K562 (cell line): ENCODE data around the gene TREM2.

Experiments
- ATF3 ChIP-seq, 2 experiments: fragments of 450-650 bp in 1 of 2; sonication (generic) in 1 of 2; formaldehyde crosslinking in 1 of 2; IDR thresholded peaks in 1 of 2; conservative IDR thresholded peaks in 1 of 2; 2 replicates each; pipeline versions ENCODE4 v1.6.1 to v1.8.1; 2016 to 2023; ENCODE audit warnings: mild to moderate bottlenecking in 2 of 2, moderate library complexity in 2 of 2, inconsistent platforms in 1 of 2, missing genetic modification reagents in 1 of 2
- CEBPZ ChIP-seq: fragments of 150-350 bp; IDR thresholded peaks from 2 replicates; pipeline ENCODE4 v1.6.1; 2014; ENCODE audit warnings: low read depth, mild to moderate bottlenecking, low read length, borderline replicate concordance
- CTCF ChIP-seq, 3 experiments: IDR thresholded peaks in 2 of 3; conservative IDR thresholded peaks in 1 of 3; 2 replicates each; pipeline ENCODE4 v1.5.1; 2011 to 2012; ENCODE audit warnings: low read length in 3 of 3, mild to moderate bottlenecking in 3 of 3, control low read depth in 2 of 3, improper control_type of control experiment in 1 of 3, inconsistent platforms in 1 of 3, low read depth in 1 of 3, mixed read lengths in 1 of 3, moderate library complexity in 1 of 3; ENCODE audit not compliant: insufficient read depth in 2 of 3
- HCFC1 ChIP-seq: IDR thresholded peaks from 2 replicates; pipeline ENCODE4 v1.6.1; 2012; ENCODE audit warnings: low read depth, low read length, improper control_type of control experiment
- JUND ChIP-seq, 2 experiments: IDR thresholded peaks; 2 replicates in 1 of 2; 3 replicates in 1 of 2; pipeline ENCODE4 v1.6.1; 2011; ENCODE audit warnings: borderline replicate concordance in 2 of 2, low read depth in 2 of 2, low read length in 2 of 2, improper control_type of control experiment in 1 of 2, missing biosample characterization in 1 of 2, missing genetic modification characterization in 1 of 2, missing genetic modification reagents in 1 of 2
- MXI1 ChIP-seq: IDR thresholded peaks from 2 replicates; pipeline ENCODE4 v1.6.1; 2011; ENCODE audit warnings: low read depth, mild to moderate bottlenecking, improper control_type of control experiment, low read length
- MYC ChIP-seq, 2 experiments: fragments of 250-450 bp in 1 of 2; sonication (Bioruptor Pico) in 1 of 2; IDR thresholded peaks; 2 replicates each; pipeline versions ENCODE4 v1.5.1 to v1.6.1; 2012 to 2021; ENCODE audit warnings: low read depth in 2 of 2, borderline replicate concordance in 1 of 2, improper control_type of control experiment in 1 of 2, low read length in 1 of 2, mild to moderate bottlenecking in 1 of 2, moderate library complexity in 1 of 2
- NBN ChIP-seq: fragments of 450-650 bp; IDR thresholded peaks from 2 replicates; pipeline ENCODE4 v1.6.1; 2016; ENCODE audit warnings: low read depth, mild to moderate bottlenecking
- PHB ChIP-seq: fragments of 250-450 bp; sonication (Bioruptor Pico); IDR thresholded peaks from 2 replicates; pipeline ENCODE4 v1.5.0; 2021
- POLR2A ChIP-seq: fragments of 450-650 bp; conservative IDR thresholded peaks from 2 replicates; pipeline ENCODE4 v1.6.1; 2016
- RFX5 ChIP-seq: IDR thresholded peaks from 2 replicates; pipeline ENCODE4 v1.6.1; 2011; ENCODE audit warnings: low read depth, mild to moderate bottlenecking, improper control_type of control experiment, low read length

- TF ChIP-seq PHB (CRISPR knock-in tag) (no peak), CTCF (IDR thresholded peaks at IDR 0.05 in 2 of 3, conservative IDR thresholded peaks at IDR 0.05 in 1 of 3; ENCODE audit: insufficient read depth in 2 of 3, low read depth in 1 of 3, low read length in 3 of 3) (no peak), ATF3 (IDR thresholded peaks at IDR 0.05) (no peak), ATF3 (CRISPR knock-in tag; conservative IDR thresholded peaks at IDR 0.05) (no peak), MXI1 (no peak), CEBPZ (no peak), RFX5 (no peak), POLR2A (no peak), JUND (IDR thresholded peaks at IDR 0.05; ENCODE audit: borderline replicate concordance, low read depth, low read length) (no peak), JUND (tag; IDR thresholded peaks at IDR 0.05; ENCODE audit: borderline replicate concordance, low read depth, low read length) (no peak), NBN (no peak), MYC (IDR thresholded peaks at IDR 0.05; ENCODE audit: low read depth, low read length) (no peak), MYC (CRISPR knock-in tag; IDR thresholded peaks at IDR 0.05; ENCODE audit: borderline replicate concordance, low read depth) (no peak), HCFC1 (no peak)
Observed at GRCh38 chr6:41160933-41161332, 2.0 kb downstream of the TREM2 start.
